WERI-Rb-1 (cell line): ENCODE results near the gene ENSA.
A peak's percentile ranks its signal among the peaks of the same experiment; 100 is the strongest.

Experiments used
- DNase-seq: peaks from one replicate; pipeline ENCODE4 v3.0.0-alpha.2; 2020
- H3K27ac ChIP-seq: fragments of 250-450 bp; sonication (Bioruptor Pico); 2 replicates; pipeline ENCODE4 v1.5.1; 2020; ENCODE audit warnings: mild to moderate bottlenecking, moderate library complexity
- H3K27me3 ChIP-seq: fragments of 250-450 bp; sonication (Bioruptor Pico); 2 replicates; pipeline ENCODE4 v1.5.1; 2021; ENCODE audit warnings: mild to moderate bottlenecking, low read depth, moderate library complexity; ENCODE audit not compliant: insufficient read depth, severe bottlenecking
- H3K36me3 ChIP-seq: fragments of 250-450 bp; sonication (Bioruptor Pico); 2 replicates; pipeline ENCODE4 v1.5.1; 2020; ENCODE audit warnings: mild to moderate bottlenecking, moderate library complexity
- H3K4me3 ChIP-seq: 2 replicates; pipeline ENCODE4 v1.5.1; 2011; ENCODE audit warnings: low read depth, mild to moderate bottlenecking, control low read depth, low read length
- H3K9me3 ChIP-seq: fragments of 250-450 bp; sonication (Bioruptor Pico); 2 replicates; pipeline ENCODE4 v1.5.1; 2021; ENCODE audit warnings: mild to moderate bottlenecking, moderate library complexity; ENCODE audit not compliant: severe bottlenecking
- TF ChIP-seq, protein P1 (sequence below): IDR thresholded peaks from 2 replicates; pipeline ENCODE4 v1.5.1; 2011; ENCODE audit warnings: low read depth, mild to moderate bottlenecking, control low read depth, inconsistent platforms, low read length

The ENSA gene

GRCh38 chr1:150578272-150579109, 50.9 kb downstream of the ENSA start:
- peak; percentile 58 for DNase-seq
- H3K27ac ChIP-seq, result peak overlapping the region; percentile 99
- TF ChIP-seq, protein P1, sequence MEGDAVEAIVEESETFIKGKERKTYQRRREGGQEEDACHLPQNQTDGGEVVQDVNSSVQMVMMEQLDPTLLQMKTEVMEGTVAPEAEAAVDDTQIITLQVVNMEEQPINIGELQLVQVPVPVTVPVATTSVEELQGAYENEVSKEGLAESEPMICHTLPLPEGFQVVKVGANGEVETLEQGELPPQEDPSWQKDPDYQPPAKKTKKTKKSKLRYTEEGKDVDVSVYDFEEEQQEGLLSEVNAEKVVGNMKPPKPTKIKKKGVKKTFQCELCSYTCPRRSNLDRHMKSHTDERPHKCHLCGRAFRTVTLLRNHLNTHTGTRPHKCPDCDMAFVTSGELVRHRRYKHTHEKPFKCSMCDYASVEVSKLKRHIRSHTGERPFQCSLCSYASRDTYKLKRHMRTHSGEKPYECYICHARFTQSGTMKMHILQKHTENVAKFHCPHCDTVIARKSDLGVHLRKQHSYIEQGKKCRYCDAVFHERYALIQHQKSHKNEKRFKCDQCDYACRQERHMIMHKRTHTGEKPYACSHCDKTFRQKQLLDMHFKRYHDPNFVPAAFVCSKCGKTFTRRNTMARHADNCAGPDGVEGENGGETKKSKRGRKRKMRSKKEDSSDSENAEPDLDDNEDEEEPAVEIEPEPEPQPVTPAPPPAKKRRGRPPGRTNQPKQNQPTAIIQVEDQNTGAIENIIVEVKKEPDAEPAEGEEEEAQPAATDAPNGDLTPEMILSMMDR, result no peak

DNA sequence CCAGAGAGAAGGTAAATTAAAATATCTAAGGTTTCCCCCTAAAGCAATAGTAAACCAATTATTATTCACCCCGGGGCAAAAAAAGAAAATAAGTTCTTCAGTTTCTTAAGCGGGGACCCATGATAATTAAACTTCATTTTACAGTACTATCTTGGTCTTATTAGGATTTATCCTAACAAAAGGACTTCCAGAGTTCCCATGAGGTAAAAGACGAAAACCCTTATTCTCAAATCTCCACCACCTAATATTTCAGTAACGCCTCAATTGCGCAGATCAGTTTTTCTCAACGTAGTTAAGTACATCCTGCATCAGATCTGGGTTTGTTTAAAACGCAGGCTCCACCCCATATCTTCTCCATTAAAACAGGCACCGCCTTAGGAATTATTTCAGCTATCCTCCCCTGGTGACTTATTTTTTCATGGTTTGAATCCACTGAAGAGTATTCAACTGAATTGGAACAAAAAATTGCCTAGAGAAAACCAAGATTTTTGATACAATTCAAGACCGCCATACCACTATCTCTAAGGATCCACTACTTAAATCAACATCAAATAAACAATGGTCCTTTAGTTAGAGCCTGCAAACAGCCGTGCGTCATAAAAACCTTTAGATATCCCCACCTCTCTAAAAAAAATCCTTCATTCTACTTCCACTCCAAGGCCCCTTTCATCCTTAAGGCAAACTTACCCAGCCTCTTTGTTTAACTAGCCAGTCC, 51.7 kb downstream of the ENSA start:
- H3K27ac ChIP-seq, result peak overlapping the region; percentile 99
- no peak for DNase-seq
- H3K27me3 ChIP-seq, result no peaks in the 10 kb centered on the region
- TF ChIP-seq, protein P1, result no peak
- H3K9me3 ChIP-seq, result no peaks in the 10 kb centered on the region
- H3K36me3 ChIP-seq, result peaks cover 67% of the 10 kb centered on the region
- H3K4me3 ChIP-seq, result peak overlapping the region; percentile 89

More at GRCh38 chr1:150578272-150579109, 50.9 kb downstream of the ENSA start:
- Histone ChIP-seq H3K4me3 (peak overlapping the region; percentile 89), H3K27me3 (no peaks in the 10 kb centered on the region), H3K36me3 (peaks cover 59% of the 10 kb centered on the region), H3K9me3 (no peaks in the 10 kb centered on the region)

- no peaks in the 10 kb centered on the region for H3K9me3 ChIP-seq
- DNase-seq, result no peak
These were observed 52.4 kb downstream of the ENSA start for GRCh38 chr1:150576794-150577556.

DNA sequence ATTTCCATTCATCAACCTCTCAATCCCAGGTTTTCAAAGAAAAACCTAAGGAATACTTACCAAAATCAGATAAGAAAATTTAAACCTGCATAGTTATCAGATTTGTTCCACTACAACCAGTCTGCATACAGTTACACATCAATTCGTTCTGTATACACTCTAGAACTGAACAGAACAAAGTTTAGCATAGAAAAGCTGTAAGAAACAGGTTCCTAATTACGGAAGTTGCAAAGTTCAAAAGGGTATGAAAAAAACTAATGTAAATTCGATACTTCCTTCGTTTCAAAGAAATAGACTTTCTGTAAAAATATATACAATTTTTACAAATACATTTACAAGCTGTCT, 53.1 kb downstream of the ENSA start:
- H3K27me3 ChIP-seq, result no peaks in the 10 kb centered on the region
- H3K36me3 ChIP-seq, result peaks cover 75% of the 10 kb centered on the region
- no peaks in the 10 kb centered on the region for H3K9me3 ChIP-seq
- TF ChIP-seq, protein P1, result no peak
- no peak for DNase-seq
- H3K4me3 ChIP-seq, result no peak overlapping the region
- no peak overlapping the region for H3K27ac ChIP-seq

More at GRCh38 chr1:150576794-150577556, 52.4 kb downstream of the ENSA start:
- peaks cover 73% of the 10 kb centered on the region for H3K36me3 ChIP-seq
- H3K4me3 ChIP-seq, result peak overlapping the region; percentile 89
- TF ChIP-seq, protein P1, result no peak
- H3K27me3 ChIP-seq, result no peaks in the 10 kb centered on the region
- peak overlapping the region; percentile 99; the same call in 1 of the 2 replicates for H3K27ac ChIP-seq

DNA sequence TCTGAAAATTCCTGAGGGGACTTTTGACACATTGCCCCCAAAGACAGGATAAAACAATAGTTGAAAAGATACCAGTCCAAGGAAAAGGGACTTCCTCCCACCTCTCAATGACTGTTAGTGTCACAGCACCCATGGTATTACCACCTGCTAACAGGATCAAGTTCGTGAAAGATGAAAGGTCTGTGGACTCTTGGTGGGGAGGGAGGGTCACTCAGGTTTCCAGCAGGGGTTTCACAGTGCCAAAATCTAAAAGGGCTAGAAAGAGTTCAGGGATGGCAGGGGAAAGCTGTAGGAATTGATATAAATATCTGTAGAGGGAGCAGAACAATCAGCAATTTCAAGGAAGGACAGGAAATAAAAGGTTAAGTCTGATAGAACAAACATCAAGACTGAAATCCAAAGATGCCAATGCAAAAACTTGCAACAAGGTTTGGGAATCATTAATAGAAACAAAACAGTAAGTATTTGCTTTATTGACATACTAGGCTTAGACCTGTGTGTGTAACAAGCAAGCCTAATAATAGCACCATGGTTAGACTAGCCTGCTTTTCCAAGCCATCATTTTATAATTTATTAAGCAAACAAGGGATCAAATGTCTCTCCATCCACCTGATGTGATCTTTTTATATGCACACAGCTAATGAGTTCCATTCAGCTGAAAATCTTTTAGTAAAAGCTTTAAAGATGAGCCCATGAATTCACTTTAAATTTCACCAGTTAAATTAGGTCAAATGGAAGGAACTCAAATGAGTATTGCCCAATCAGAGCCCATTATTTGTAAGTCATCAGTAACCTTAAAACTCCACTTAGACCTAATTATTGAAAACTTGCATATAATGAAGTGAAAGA, 53.7 kb downstream of the ENSA start:
- no peak overlapping the region for H3K4me3 ChIP-seq
- peaks cover 75% of the 10 kb centered on the region for H3K36me3 ChIP-seq
- no peaks in the 10 kb centered on the region for H3K27me3 ChIP-seq
- H3K27ac ChIP-seq, result no peak overlapping the region
- no peaks in the 10 kb centered on the region for H3K9me3 ChIP-seq
- DNase-seq, result no peak
- TF ChIP-seq, protein P1, result no peak
